WI38 (cell line): ENCODE data around the gene POGLUT3.

Source experiments
- H3K4me3 ChIP-seq: 2 replicates; pipeline ENCODE4 v1.5.1; 2011; ENCODE audit warnings: low read depth, mild to moderate bottlenecking, control low read depth, low read length
- TF ChIP-seq, protein P1 (sequence below): IDR thresholded peaks from 2 replicates; pipeline ENCODE4 v1.5.1; 2012; ENCODE audit warnings: low read depth, mild to moderate bottlenecking, control low read depth, low read length

The POGLUT3 gene

DNA sequence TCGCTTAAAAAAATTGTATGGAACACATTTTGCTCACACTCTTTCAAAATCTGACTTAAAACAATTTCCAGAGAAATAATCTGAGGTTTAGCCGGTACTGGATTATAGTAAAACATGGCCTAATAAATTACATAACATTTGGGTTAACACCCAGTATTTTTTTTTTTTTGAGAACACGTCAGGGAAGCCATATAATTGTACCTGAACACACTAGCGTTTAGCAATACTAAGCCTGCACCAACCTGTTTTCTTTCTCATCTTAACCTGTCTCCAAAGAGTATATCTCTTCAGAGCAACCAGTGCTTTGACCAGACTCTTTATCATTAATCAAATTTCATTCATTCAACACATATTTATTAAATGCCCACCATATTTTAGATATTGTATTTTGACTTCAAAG lies 2.0 kb upstream of the POGLUT3 start:
- no peak overlapping the region for H3K4me3 ChIP-seq
- TF ChIP-seq, protein P1, sequence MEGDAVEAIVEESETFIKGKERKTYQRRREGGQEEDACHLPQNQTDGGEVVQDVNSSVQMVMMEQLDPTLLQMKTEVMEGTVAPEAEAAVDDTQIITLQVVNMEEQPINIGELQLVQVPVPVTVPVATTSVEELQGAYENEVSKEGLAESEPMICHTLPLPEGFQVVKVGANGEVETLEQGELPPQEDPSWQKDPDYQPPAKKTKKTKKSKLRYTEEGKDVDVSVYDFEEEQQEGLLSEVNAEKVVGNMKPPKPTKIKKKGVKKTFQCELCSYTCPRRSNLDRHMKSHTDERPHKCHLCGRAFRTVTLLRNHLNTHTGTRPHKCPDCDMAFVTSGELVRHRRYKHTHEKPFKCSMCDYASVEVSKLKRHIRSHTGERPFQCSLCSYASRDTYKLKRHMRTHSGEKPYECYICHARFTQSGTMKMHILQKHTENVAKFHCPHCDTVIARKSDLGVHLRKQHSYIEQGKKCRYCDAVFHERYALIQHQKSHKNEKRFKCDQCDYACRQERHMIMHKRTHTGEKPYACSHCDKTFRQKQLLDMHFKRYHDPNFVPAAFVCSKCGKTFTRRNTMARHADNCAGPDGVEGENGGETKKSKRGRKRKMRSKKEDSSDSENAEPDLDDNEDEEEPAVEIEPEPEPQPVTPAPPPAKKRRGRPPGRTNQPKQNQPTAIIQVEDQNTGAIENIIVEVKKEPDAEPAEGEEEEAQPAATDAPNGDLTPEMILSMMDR, result no peak

DNA sequence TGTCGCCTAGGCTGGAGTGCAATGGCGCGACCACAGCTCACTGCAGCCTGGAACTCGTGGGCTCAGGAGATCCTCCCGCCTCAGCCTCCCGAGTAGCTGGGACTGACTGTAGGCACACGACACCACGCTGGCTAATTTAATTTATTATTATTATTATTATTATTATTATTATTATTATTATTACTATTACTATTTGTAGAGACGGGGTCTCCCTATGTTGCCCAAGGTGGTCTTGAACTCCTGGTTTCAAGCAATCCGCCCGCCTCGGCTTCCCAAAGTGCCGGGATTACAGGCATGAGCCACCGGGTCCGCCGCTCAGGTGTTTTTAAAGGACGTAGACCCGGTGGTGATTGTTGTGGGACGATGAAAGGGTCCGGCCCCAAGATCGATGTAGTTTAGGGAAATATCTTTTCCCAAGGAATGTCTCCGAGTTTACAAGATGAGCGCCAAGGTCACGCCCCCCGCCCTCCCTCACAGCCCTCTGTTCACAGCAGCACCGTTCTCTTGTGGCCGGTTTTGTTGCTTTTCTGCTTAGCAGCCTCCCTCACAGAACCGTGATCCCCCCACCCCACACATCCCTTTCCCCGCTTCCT lies 728 bp upstream of the POGLUT3 start:
- H3K4me3 ChIP-seq, result peak overlapping the region; percentile 66
- TF ChIP-seq, protein P1, result no peak

DNA sequence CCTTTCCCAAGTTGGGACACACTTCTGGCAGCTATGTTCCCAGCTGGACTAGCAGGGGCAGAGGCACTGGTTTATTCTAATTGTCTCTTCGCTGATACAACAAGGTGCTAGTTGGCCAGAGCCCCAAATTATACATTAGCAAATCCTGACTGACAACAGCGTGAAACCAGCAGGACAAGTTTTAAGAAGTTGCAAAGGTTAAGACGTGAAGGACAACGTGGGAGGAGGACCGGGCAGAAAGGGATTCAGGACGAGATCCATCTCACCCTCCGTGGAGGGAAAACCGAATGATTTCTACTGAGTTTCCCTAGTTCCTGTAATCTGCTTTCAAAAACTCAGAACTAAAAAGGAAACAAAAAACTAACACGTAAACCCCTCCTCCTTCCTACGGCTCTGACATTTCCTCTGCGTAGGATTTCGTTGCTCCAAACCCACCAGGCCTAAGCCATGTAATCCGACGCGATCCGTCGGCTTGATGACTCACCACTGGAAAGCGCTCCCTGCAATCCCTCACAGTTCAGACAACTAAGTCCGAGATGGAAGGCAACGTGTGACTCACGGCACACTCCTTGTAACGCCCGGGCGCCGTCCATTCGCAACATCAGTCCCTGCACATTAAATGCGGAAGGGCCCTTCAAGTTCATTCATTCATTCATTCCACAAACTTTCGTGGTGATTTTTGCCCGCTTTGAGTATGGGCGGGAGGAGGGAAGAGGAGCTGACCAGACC lies 703 bp downstream of the POGLUT3 start:
- TF ChIP-seq, protein P1, result no peak
- H3K4me3 ChIP-seq, result peak overlapping the region; percentile 66

DNA sequence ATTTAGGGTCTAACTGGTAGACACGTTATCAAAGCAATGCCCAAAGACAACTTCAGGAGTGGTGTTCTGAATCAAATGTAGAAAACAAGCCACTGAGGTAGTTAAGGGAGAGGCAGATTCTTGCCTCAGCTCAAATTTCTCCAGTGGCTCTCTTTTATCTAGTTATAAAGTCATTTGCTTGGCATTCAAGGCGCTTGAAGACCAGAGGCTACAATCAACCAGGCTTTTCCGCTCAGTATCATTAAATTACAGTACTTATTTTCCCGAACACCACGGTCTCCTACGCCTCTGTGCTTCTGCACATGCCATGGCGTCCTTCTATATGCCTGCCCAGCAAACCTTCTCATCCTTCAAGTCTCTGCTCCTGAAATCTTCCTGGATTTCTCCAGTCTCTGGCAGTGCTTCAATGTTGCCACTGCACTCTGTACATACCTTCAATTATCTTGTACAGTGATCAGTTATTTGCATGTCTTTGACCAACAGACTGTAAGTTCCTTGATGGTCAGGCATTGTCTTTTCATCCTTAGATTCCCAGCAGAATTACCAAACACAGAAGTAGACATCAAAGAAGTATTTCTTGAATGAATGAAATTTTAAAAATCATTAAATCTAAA lies 1.4 kb downstream of the POGLUT3 start:
- peak overlapping the region; percentile 66 for H3K4me3 ChIP-seq
- TF ChIP-seq, protein P1, result no peak

DNA sequence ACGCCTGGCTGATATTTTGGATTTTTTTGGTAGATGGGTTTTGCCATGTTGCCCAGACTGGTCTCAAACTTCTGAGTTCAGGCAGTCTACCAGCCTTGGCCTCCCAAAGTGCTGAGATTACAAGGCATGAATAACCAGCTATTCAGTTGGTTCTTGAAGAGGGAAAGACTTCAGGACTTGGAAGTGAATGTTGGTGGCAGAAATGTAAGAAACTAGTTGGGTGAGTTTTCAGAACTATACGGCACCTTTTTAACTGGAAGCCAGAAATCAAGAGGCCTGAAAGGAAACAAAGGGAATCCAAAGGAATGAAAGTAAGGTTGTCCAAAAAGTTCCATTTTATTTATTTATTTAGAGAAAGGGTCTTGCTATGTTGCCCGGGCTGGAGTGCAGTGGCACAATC lies 2.9 kb downstream of the POGLUT3 start:
- no peak overlapping the region for H3K4me3 ChIP-seq
- TF ChIP-seq, protein P1, result no peak

DNA sequence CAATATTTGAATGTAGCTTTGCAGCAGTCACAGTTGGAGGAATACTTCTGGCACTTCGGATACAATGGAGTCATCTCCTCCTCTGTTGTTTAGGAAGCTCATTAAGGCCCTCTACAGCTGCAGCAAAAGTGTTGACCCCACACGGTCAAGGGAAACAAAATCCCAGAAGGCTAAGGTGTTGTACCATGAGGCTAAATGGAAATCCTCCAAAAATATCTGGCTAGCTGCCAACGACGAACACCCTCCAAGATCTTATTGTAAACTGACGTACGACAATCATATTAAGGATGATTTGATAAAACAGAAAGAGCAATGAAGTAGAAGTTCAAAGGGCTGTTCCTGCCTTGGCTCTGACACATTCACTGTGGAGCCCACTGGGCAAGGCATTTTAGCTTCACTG lies 4.0 kb downstream of the POGLUT3 start:
- H3K4me3 ChIP-seq, result no peak overlapping the region
- TF ChIP-seq, protein P1, result no peak

DNA sequence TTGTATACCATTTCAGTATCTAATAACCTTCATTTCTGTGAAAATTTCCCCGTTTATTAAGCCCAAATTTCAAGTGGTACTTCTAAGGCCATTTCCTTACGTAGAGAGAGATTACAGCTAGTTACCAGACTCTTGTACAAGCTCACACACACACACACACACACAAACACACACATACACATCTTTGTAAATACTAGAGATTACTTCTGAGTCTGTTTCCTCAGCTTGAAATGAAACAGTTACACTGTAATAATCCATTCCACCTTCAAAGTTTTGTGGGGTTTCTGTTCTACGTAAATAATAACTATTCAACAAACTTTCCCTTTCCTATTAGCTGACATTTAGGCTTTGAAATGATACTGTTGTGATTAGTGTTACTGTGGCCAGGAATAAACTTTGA lies 6.2 kb downstream of the POGLUT3 start:
- TF ChIP-seq, protein P1, result no peak
- no peak overlapping the region for H3K4me3 ChIP-seq
